ENCODE data around the gene ARL14EP.

ARL14EP gene

DNA sequence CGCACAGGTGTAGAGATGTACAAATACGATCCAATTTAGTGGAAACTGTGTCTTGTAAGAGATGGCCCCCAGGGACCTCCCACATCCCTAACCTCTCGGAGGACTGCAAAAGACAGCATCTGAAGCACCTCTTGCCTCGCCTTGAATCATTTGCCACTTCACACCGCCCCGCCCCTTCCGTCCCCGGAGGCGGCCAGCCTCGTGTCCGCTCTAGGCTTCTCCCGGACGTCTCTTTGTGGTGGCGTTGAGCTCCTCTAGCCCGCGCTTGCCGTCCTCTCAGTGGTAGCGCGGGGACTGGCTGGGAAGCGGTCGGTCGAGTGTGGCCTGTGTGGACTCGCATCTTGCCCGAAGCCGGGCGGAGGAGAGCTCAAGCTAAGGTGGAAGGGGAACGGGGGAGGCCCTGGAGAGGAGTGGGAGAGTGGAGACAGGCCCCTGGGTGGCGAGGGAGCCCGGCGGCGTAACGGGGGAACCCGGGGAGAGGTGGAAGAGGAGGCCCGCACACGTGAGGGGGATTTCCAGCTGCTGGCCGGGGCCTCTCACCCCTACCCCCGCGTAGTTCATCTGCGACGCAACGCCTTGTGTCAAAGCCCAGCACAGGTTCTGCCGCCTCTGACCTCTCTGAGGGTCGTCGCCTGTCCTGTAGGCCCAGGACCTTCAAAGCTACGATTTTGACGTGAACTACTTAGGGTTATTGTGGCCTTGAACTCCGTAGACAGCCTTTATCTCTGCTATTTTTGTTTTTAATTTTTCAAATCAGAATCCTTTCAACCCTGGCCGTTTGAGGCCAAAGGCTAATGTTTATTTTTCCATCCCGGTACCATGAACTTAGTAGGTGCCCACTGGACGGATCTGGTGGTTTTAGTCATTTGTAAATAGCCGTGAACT, at the start of gene ARL14EP:
ARL14EP (plus strand) TSS at position 279 of the 885 bp plus-strand sequence. CDS start 7,845 bp downstream, outside the sequence.
- DNase-seq = peak; percentile 98

GRCh38 chr11:30277176-30277575, 45.7 kb upstream of the ARL14EP start:
- DNase-seq = no peak

GRCh38 chr11:30279796-30280195, 43.1 kb upstream of the ARL14EP start:
- no peak for DNase-seq

GRCh38 chr11:30281476-30282288, 41.2 kb upstream of the ARL14EP start:
- DNase-seq = peak; percentile 39

GRCh38 chr11:30282289-30282631, 40.6 kb upstream of the ARL14EP start:
- no peak for DNase-seq

DNA sequence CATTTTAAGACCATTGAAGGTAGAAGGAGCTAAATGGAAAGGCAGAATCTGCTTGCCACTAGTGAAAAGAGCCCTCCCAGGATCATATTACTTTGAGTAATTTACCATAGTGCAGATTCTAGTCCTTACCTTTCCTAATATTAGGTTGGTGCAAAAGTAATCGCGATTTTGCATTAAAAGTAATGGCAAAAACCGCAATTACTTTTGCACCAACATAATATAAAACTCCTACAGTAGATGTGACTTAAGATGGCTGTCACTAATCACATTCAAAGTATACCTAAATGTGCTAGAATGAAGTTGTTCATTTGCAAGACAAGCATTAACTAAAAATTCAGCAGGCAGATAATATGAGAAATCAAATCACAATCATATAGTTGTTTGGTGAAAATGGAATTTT, 38.1 kb upstream of the ARL14EP start:
- no peak for DNase-seq

GRCh38 chr11:30285416-30286121, 37.3 kb upstream of the ARL14EP start:
- peak; percentile 2 for DNase-seq

DNA sequence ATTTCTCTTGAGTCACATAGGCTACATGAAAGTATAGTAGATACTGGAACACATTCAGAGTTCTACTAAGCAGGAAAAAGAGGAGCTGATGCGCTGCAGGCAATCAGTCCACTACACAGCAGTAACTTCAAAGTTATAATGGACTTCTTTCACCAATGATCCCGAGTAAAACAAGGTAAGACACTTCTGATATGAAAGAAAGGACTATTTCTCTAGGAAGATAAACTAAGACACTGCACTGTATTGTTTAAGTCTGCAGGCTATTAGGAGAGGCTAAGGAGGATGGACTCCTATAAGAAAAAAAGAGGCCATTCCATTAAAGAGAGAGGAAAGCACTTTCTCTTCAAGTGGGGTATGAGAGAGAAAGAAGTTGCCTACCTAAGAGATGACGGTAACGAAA, 31.6 kb upstream of the ARL14EP start:
- no peak for DNase-seq

DNA sequence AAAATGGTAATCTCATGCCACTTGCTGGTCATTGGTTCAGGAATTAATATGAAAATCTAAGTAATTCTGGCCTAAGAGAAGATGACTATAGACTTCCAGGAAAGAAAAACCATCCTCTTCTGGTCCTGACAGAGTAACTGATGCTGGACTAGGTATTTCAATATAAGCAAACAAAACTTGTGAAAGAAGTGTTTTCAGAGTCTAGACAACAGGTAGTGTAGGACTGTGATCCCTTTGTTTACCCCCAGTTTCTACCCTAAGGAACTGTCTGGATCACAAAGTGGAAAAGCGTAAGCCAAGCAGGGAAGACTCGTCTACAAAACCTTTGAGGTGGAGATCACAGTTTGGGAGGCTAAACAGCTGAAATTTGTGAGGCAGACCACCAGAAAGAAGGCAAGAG, 30.4 kb upstream of the ARL14EP start:
- no peak for DNase-seq

GRCh38 chr11:30295178-30295885, 27.6 kb upstream of the ARL14EP start:
- no peak for DNase-seq

DNA sequence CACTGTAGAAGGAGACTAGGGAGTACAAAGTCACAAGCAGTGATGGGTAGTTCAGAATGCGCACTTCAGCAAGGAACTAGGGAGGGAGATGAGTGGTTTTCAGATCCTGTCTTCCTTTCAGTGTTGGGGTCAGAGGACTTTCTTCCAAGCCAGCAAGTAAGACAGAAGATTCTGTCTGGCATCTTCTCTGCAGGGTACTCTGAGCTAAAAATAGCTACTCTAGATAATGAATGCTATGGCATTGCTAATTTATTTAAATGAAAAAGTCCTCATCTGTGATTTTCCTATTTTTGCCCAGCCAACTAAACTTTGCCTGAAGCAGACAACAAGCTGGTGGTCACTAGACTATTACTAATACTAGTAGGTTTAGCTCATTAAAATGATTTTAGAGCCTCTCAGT, 18.3 kb upstream of the ARL14EP start:
- DNase-seq = no peak

GRCh38 chr11:30310623-30311022, 12.3 kb upstream of the ARL14EP start:
- DNase-seq = no peak

- no peak for DNase-seq
Measured at GRCh38 chr11:30311189-30311588, 11.7 kb upstream of the ARL14EP start.

GRCh38 chr11:30312243-30312642, 10.7 kb upstream of the ARL14EP start:
- no peak for DNase-seq

DNA sequence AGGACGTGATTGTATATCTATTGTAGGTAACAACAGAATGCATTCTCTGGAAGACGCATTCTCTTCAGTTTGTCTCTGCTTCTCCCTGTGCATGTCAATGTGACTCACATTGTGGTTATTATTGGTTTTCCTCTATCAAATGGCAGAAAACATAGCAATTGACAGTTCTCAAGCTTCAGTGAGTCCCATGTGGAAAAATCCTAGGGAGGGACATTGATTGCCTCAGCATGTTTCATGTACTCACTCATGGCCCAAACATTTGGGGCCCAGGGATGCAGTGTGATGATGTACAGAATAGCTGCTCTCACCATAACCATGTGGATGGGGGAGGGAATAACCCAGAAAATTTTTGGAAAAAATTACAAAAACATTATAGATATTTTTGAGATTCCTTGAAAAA, 9.3 kb upstream of the ARL14EP start:
- DNase-seq = no peak

DNA sequence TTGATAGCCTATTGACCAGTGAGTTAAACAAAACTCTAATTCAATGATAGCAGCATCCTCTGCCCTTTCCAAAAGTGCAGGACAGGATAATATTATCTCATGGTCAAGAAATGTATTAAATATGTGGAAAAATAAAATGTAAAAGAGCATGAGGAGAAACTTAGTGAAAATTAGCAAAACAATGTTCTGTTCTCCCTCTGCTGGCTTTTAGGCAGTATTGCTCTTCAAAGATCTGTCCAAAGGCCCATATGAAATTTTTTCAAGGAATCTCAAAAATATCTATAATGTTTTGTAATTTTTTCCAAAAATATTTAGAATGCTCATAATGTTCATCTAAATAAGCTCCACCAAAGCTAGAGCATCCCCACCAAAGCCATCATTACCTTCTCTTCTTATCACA, 8.3 kb upstream of the ARL14EP start:
- DNase-seq = no peak

- no peak for DNase-seq
Measured at GRCh38 chr11:30316237-30316636, 6.7 kb upstream of the ARL14EP start.

DNA sequence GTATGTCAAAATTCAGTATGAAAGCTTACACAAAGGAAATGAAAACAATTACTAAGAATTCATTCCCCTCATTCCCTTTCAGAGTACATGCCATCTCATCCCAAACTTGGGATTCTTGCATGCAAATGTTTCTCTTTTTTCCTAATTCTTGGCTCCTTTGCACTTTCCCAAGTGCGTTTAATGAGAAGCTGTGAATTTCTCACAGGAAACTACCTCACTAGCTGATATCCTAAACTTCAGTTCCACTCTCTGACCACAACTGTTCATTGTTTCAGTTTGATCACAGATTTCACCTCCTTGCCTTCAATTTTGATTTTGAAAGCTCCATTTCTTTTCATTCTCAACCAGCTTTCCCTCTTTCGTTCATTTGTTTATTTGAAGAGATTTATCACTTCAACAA, 5.9 kb upstream of the ARL14EP start:
- no peak for DNase-seq

- no peak for DNase-seq
Measured at GRCh38 chr11:30321321-30321720, 1.6 kb upstream of the ARL14EP start.

DNA sequence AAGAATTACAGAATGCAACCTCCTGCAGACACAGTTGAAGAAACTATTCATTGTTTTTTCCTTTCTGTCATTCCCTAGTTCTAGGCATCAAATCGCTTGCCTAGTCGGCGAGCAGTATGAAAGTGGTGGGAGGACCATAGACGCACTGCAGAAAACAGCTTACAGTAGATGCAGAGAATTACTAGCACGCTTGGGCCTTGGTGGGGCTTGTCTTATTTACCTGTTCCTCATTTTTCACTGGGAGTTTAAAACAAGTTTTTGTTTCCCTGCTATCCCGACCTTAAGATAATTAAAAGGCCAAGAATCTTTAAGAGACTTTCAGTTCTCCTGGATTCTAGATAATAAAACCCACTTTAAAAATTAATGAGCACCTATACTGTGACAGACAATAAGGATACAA, 713 bp upstream of the ARL14EP start:
- DNase-seq = no peak

GRCh38 chr11:30326114-30326778, 3.3 kb downstream of the ARL14EP start:
- DNase-seq = no peak

- DNase-seq = no peak
Measured at GRCh38 chr11:30326906-30327305, 4.0 kb downstream of the ARL14EP start.

All from eye (tissue), 1 donor.